Measurements from ENCODE around the gene GABRR1. TPM values are rescaled to one million over a fixed set of nuclear protein-coding genes. Genes with fewer than 3 reads are reported as not detected.

Gene GABRR1
- total RNA-seq, 1 experiment from 2014 or later, result 0.33 TPM

- Histone ChIP-seq H4K5ac (ENCODE audit: insufficient read length, low read depth, low read length) (no peak overlapping the region), H2AFZ (ENCODE audit: low read length) (no peak overlapping the region), H2BK12ac (ENCODE audit: insufficient read length, low read depth, low read length) (no peak overlapping the region), H3K4ac (ENCODE audit: low read depth, low read length) (no peak overlapping the region), H4K20me1 (ENCODE audit: control insufficient read depth, insufficient read depth, insufficient read length) (no peaks in the 10 kb centered on the region), H3K56ac (ENCODE audit: insufficient read length, low read depth, low read length) (no peak overlapping the region), H3K9me3 (ENCODE audit: control insufficient read depth, low read depth, low read length) (no peaks in the 10 kb centered on the region), H3K4me2 (ENCODE audit: insufficient read depth, insufficient read length, low read length) (no peak overlapping the region), H3K14ac (ENCODE audit: insufficient read depth, low read length) (no peak overlapping the region), H3T11ph (ENCODE audit: low read length) (no peak overlapping the region), H3K18ac (ENCODE audit: insufficient read length, low read depth, low read length) (no peak overlapping the region), H4K91ac (ENCODE audit: insufficient read length, low read depth, low read length) (no peak overlapping the region), H3K27ac (ENCODE audit: insufficient read length, low read depth, low read length) (no peak overlapping the region), H3K79me1 (ENCODE audit: insufficient read depth, low read depth, low read length, poor library complexity, severe bottlenecking) (no peaks in the 10 kb centered on the region), H2BK120ac (ENCODE audit: low read depth, low read length, poor library complexity, severe bottlenecking) (no peak overlapping the region), H3K23ac (ENCODE audit: insufficient read length, low read depth, low read length) (no peak overlapping the region), H2BK15ac (ENCODE audit: low read depth, low read length) (no peak overlapping the region), H3K9ac (ENCODE audit: extremely low read depth, insufficient read length, low read length) (no peak overlapping the region), H4K8ac (replicated peaks; ENCODE audit: insufficient read length, low read depth, low read length) (no peak overlapping the region), H3K23me2 (ENCODE audit: insufficient read length, low read depth, low read length, poor library complexity, severe bottlenecking) (no peaks in the 10 kb centered on the region), H2BK5ac (ENCODE audit: insufficient read length, low read length) (no peak overlapping the region), H3K4me1 (ENCODE audit: insufficient read depth, low read length) (peaks cover 2% of the 10 kb centered on the region; the same call in 1 of the 2 replicates), H3K27me3 (ENCODE audit: insufficient read depth, low read length) (no peaks in the 10 kb centered on the region), H2BK20ac (ENCODE audit: low read depth, low read length, poor library complexity, severe bottlenecking) (no peak overlapping the region), H2AK5ac (ENCODE audit: insufficient read length, low read length) (no peak overlapping the region), H3K79me2 (ENCODE audit: insufficient read depth, low read length) (no peaks in the 10 kb centered on the region)
- TF ChIP-seq, protein P1, sequence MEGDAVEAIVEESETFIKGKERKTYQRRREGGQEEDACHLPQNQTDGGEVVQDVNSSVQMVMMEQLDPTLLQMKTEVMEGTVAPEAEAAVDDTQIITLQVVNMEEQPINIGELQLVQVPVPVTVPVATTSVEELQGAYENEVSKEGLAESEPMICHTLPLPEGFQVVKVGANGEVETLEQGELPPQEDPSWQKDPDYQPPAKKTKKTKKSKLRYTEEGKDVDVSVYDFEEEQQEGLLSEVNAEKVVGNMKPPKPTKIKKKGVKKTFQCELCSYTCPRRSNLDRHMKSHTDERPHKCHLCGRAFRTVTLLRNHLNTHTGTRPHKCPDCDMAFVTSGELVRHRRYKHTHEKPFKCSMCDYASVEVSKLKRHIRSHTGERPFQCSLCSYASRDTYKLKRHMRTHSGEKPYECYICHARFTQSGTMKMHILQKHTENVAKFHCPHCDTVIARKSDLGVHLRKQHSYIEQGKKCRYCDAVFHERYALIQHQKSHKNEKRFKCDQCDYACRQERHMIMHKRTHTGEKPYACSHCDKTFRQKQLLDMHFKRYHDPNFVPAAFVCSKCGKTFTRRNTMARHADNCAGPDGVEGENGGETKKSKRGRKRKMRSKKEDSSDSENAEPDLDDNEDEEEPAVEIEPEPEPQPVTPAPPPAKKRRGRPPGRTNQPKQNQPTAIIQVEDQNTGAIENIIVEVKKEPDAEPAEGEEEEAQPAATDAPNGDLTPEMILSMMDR (conservative IDR thresholded peaks at IDR 0.05), result no peak
- H3K27me3 Mint-ChIP-seq (ENCODE audit: low read depth), result peaks cover 1% of the 10 kb centered on the region
- no peak for DNase-seq
- peaks cover 6 to 8% of the 10 kb centered on the region in 2 experiments for H3K4me1 Mint-ChIP-seq
- no CpG with 5 or more reads among the region's 4 CpGs for WGBS (ENCODE audit: extremely low coverage, insufficient read length, low lambda C conversion rate)
- H3K4me3 Mint-ChIP-seq, result no peak overlapping the region
- H3K27ac Mint-ChIP-seq, result no peak overlapping the region
- peaks cover 18 to 19% of the 10 kb centered on the region in 2 experiments for H3K9me3 Mint-ChIP-seq
- H3K36me3 Mint-ChIP-seq (ENCODE audit: insufficient read depth in 1 of 3, low read depth in 3 of 3), result peaks cover 7 to 13% (median 10%) of the 10 kb centered on the region in 3 experiments; a peak in 6 of 7 replicates
These were observed 20.0 kb downstream of the GABRR1 start for GRCh38 chr6:89197141-89197540.
